ENCODE data around the gene NCKAP5.

The NCKAP5 gene

GRCh38 chr2:133315280-133315679, 253.0 kb downstream of the NCKAP5 start:
- DNase-seq: no peak

DNA sequence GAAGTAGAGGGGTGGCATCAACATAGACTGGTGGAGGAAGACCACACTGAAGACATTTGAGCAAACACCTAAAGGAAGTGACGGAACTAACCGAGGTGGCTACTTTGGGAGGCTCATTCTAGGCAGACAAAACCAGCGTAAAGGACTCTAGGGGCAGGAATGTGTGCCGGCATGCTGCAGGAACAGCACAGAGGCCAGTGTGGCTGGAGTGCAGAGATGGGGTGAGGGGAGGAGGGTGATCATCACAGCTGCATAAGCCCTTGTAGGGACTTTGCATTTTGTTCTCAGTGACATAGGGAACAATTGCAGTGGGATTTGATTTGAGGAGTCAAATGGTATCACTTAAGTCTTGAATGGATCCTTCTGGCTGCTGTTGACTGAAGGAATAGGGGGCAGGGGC, 253.5 kb downstream of the NCKAP5 start:
- DNase-seq: no peak

- DNase-seq: no peak
Observed at GRCh38 chr2:133312038-133312729, 256.1 kb downstream of the NCKAP5 start.

- no peak for DNase-seq
Observed at GRCh38 chr2:133306236-133306635, 262.0 kb downstream of the NCKAP5 start.

GRCh38 chr2:133304344-133304743, 263.9 kb downstream of the NCKAP5 start:
- no peak for DNase-seq

DNA sequence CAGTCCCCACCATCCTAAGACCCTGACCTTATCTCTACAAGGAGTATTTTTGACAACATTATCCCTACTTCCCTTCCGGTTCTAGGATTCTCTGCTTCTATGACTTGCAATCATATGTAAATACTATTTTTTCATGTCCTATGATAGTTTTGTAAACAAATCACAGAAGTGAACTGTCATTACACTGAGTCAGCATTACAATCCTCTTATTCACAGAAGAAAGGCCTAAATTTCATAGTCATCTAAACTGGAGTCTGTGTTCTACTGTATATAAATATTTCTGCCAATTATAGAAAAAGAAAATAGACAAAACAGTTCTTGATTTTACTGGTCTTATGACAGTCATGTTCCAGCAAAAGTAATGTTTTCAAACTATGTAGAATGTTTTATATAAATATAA, 265.1 kb downstream of the NCKAP5 start:
- no peak for DNase-seq

- DNase-seq: no peak
Observed at GRCh38 chr2:133296401-133296800, 271.9 kb downstream of the NCKAP5 start.

DNA sequence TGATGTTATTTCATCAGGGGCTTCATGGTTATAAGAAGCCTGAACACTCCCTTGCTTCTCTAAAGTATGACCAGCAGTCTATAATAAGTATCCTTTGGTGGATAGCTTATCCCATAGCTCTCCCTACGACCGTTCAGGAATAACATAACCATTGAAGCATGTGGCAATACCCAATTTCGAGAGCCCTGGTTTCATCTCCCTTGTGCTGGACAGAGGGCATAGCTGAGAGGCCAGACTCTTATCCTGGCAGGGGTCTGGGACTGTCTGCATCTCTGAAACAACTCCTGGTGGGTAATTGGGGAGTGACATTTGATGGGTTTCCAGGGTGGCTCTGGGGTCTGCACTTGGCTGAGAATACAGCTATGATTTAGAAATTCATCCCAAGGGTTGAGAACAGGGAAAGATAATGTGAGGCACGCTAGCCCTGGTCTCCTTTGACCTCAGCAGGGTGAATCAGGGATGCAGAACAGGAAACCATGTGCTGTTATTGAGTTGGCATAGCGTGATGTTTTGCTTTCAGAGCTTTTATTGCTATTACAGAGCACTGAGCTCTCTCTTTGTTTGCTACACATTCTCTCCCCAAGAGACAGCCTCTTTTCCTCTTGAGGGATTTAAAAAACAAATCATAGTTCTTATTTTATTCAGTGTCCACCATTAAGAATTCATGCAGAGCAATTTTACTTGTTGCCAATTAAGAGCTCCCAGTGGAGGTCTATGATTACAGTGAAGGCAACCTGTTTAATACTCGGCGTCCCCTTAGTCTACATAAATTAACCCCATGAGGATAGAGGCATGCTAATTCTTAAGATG, 274.5 kb downstream of the NCKAP5 start:
- no peak for DNase-seq

DNA sequence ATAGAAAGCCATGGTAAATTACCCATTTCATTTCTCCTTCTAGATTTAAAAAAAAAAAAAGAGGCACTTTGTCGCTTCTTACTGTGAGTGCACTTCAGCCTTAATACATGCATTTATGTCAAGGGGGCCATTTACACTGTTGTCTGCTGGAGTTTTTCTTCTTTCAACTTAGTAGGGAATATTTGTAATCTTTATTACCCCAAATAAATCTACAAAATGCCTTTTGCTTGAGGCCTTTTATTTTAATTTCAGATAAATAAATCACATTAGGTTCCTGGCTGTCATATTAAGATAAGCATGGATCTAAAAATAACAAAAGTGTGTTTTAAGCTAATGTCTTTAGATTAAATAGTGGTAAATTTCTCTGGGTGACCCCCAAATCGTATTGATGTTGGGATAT, 276.0 kb downstream of the NCKAP5 start:
- no peak for DNase-seq

DNA sequence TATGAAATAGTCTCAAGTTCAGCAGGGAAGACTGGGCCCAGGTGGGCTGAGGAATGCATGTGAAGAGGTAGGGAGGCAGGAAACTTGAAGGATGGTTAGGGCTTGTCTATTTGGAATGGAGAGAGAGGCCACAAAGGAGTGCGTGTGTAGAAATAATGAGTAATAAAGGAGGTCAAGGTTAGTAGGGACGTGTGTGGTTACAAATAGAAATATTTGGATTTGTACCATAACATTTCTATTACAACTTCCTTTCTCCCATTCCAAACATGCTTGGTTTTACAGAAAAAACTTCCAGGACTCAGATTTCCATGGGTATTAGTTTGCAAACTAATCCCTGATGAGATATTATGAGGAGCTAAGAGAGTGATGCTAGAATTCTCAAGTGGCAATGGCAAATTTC, 280.6 kb downstream of the NCKAP5 start:
- no peak for DNase-seq

- no peak for DNase-seq
Observed at GRCh38 chr2:133286326-133286922, 281.8 kb downstream of the NCKAP5 start.

DNA sequence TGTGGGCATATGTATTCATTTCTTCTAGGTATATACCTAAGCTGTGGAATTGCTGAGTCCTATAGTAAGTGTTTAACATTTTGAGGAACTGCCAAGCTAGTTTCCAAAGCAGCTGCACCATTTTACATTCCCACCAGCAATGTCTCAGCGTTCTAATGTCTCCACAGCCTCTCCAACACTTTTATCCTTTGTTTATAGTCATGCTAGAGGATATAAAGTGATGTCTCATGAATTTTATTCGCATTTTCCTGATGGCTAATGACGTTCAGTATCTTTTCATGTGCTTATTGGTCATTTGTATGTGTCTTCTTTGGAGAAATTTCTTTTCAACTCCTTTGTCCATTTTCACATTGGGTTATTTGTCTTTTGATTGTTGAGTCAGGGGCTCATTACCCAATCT, 295.2 kb downstream of the NCKAP5 start:
- no peak for DNase-seq

DNA sequence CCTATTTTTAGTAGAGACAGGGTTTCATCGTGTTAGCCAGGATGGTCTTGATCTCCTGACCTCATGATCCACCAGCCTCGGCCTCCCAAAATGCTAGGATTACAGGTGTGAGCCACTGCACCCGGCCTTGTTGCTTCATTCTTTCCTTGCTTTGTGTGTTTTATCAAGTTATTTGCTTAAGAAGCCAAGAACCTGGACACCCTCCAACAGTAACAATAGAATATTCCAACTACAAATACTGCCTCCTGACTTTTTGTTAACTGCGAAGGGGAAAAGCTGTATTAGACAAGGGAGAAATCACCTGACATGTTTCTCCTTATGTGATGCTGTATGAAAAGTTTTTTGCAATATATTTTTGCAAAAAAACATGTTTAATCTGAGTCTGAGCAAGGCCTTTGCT, 297.2 kb downstream of the NCKAP5 start:
- DNase-seq: peak; percentile 43

DNA sequence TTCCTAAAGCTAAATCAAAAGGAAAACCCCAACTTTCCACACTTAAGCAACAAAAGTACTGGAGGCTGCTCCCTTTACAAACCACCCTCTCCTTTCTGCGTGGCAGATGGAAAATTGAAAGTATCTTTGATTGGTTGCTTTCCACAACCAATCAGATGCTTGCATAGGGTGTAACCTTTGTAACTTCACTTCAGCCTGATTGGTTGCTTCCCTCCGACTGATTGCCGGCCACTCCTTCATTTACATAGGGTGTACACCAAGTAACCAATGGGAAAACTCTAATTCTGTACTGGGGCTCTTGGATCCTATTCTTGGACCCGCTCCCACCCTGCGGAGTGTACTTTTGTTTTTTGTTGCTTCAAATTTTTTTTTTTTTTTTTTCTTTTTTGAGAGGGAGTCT, 297.7 kb downstream of the NCKAP5 start:
- no peak for DNase-seq

GRCh38 chr2:133266926-133267590, 301.2 kb downstream of the NCKAP5 start:
- peak; percentile 39 for DNase-seq

DNA sequence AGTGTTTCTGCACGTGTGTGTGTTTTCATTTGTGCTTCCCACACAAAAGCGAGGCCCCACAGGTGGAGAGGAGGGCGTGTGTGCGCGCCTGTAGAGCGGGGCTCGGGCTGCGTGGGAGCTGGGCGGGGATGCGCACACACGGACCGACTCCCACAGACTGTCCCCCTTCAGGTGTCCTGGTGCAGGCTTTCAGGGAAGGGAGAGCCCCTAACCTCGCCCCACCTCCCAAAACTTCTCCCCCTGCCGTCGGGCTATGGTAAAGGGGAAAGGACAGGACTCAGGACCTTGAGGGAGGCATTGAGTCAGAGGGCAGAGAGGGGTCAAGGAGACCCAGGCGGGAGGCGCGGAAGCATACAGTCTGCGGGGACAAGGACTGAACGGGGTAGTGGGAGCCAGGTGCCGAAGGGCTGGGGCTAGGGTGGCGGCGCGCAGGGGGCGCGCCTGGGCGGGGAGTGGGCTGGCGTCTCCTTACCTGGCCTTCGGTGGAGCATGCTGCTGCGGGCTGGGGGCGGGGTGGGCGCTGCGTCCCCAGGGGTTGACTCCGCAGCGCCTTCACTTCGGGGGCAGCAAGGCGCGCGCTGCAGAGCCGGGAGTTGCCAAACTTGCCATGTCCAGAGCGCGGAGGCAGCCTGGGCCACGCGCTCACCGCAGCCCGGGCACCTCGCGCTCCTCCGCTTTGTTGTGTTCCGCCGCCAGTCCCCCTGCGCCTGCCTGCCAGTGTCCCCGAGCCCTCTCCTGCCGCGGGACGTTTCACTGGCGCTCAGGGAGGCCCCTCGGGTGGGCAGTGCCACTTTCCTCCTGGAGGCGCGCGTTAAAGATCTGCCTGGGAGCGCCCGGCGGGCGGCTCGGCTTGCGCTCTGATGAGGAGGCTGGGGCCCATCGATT, 302.0 kb downstream of the NCKAP5 start:
- peak; percentile 33 for DNase-seq

GRCh38 chr2:133265432-133265949, 302.8 kb downstream of the NCKAP5 start:
- DNase-seq: peak; percentile 30

GRCh38 chr2:133264989-133265401, 303.3 kb downstream of the NCKAP5 start:
- DNase-seq: no peak

DNA sequence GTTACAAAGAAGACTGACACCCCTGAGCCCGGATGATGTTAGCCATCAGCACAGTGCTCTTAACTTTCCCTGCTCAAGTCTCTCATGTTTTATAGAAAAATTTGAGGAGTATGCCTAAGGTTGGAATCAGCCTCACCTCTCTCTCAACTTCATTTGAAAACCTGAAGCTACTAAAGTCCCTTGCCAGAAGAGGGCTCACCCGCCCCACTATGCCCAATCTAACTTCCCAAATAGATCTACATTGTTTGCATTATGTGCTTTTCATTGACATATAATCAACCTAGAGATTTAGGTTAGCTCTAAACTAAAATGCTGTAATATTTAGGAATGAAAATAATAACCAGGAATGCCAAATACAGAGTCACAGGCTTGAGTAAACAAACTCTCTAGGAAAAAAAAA, 305.4 kb downstream of the NCKAP5 start:
- no peak for DNase-seq

- no peak for DNase-seq
Observed at GRCh38 chr2:133255360-133255759, 312.9 kb downstream of the NCKAP5 start.

DNA sequence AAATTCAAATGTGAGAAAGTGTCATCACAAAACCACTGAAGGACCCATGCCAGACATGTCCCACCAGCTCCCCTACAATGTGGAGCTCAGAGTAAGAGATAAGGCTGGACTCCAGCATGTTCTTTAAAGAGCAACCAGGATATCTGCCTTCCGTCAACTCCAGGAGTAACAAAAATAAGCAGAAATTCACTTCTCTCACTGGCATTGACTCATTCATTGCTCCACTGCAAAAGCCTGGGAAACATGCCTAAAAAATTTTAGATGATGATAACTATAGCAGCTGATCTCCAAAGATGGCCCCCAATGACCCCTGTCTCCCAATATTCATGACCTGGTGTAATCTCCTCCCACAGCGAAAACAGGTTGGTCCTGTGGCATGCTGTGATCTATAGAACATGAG, 314.5 kb downstream of the NCKAP5 start:
- DNase-seq: no peak

DNA sequence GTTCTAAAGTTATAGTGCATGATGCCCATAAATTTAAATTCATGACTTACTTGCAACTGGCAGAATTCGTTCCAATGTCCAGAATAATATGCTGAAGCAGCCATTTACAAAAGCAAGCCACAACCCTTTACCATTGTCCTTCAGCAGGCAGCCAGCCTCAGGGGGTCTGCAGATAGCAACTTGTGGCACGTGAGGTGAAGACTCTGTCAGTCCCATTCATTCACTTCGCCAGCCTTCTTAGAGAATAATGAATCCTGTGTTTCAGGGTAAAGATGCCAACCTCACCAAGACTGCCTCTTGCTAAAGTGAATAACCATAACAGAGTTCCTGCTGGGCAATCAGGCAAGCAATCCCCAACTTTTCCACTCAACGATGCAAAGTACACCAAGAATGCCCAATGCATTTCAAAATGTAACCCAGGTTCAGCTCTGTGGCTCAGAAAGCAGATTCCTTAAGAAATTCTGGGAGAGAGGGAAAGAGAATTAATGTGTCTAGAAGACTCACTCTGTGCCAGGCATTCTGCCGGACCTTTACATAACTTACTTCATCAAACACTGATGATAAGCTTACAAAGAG, 315.4 kb downstream of the NCKAP5 start:
- DNase-seq: no peak
